ENCODE measurements around the gene CYP46A1.
A peak's percentile ranks its signal among the peaks of the same experiment; 100 is the strongest.

CYP46A1 gene

GRCh38 chr14:99716850-99717681 is 33.0 kb downstream of the CYP46A1 start:
- peak; percentile 5 for DNase-seq

GRCh38 chr14:99717682-99718013 is 33.5 kb downstream of the CYP46A1 start:
- DNase-seq: no peak

GRCh38 chr14:99718031-99718810 is 34.1 kb downstream of the CYP46A1 start:
- peak; percentile 3 for DNase-seq

GRCh38 chr14:99718811-99719192 is 34.7 kb downstream of the CYP46A1 start:
- no peak for DNase-seq

- DNase-seq: no peak
Measured at GRCh38 chr14:99720941-99721791, 37.1 kb downstream of the CYP46A1 start.

GRCh38 chr14:99721792-99722516 is 37.9 kb downstream of the CYP46A1 start:
- no peak for DNase-seq

- DNase-seq: no peak
Measured at GRCh38 chr14:99722741-99723140, 38.6 kb downstream of the CYP46A1 start.

- DNase-seq: peak; percentile 3
Measured at GRCh38 chr14:99724196-99724891, 40.2 kb downstream of the CYP46A1 start.

- peak; percentile 4 for DNase-seq
Measured at GRCh38 chr14:99724939-99725773, 41.1 kb downstream of the CYP46A1 start.

- no peak for DNase-seq
Measured at GRCh38 chr14:99725774-99726537, 41.9 kb downstream of the CYP46A1 start.

- no peak for DNase-seq
Measured at GRCh38 chr14:99726538-99727095, 42.5 kb downstream of the CYP46A1 start.

GRCh38 chr14:99727096-99727870 is 43.2 kb downstream of the CYP46A1 start:
- no peak for DNase-seq

- DNase-seq: no peak
Measured at GRCh38 chr14:99728231-99728920, 44.3 kb downstream of the CYP46A1 start.

GRCh38 chr14:99728981-99729451 is 44.9 kb downstream of the CYP46A1 start:
- DNase-seq: no peak

GRCh38 chr14:99729991-99730875 is 46.1 kb downstream of the CYP46A1 start:
- DNase-seq: peak; percentile 41

GRCh38 chr14:99730876-99731546 is 46.9 kb downstream of the CYP46A1 start:
- no peak for DNase-seq

Data from activated CD4-positive, alpha-beta T cell treated with anti-CD3 and anti-CD28 coated beads for 1 hour (primary cell).